Erythroblast (primary cell): ENCODE results near the gene TGM2.

ENCODE experiments used
- DNase-seq, 2 experiments: peaks; one replicate each; lab custom pipeline; 2025; lab: John Stamatoyannopoulos, UW
- GATA1 ChIP-seq: IDR thresholded peaks from 2 replicates; pipeline ENCODE4 v1.6.1; 2011; ENCODE audit warnings: low read depth, mild to moderate bottlenecking, control low read depth, low read length, moderate library complexity
- POLR2A ChIP-seq: IDR thresholded peaks from 2 replicates; pipeline ENCODE4 v1.6.1; 2011; ENCODE audit warnings: mild to moderate bottlenecking, low read length

TGM2 gene

GRCh38 chr20:38177201-38177600 is 12.1 kb upstream of the TGM2 start:
- no peak for DNase-seq
- TF ChIP-seq POLR2A = no peak
- TF ChIP-seq GATA1 = no peak

- TF ChIP-seq GATA1 = no peak
- no peak for DNase-seq
These were observed 10.5 kb upstream of the TGM2 start for GRCh38 chr20:38175304-38176180.

GRCh38 chr20:38173237-38174156 is 8.4 kb upstream of the TGM2 start:
- no peak for TF ChIP-seq GATA1
- TF ChIP-seq POLR2A = no peak
- peak in 1 of 2 experiments; percentile 12 for DNase-seq

DNA sequence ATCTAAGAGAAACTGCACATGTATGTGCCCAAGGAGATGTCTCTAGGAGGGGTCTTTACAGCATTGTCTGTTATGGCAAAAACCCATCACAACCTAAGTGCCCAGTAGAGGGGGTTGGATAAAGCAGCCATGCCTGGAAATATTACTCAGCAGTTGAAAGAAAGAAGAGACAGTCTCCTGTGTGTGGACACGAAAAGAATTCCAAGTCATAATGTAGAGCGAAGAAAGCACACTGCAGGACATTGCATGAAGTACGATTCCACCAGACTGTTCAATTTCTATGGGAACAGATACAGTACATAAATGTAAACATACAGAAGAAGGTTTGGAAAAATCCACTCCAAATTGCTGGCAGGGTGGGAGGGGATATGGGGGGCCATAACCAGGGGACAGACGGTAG is 7.3 kb upstream of the TGM2 start:
- TF ChIP-seq GATA1 (no peak), POLR2A (no peak)
- no peak for DNase-seq

DNA sequence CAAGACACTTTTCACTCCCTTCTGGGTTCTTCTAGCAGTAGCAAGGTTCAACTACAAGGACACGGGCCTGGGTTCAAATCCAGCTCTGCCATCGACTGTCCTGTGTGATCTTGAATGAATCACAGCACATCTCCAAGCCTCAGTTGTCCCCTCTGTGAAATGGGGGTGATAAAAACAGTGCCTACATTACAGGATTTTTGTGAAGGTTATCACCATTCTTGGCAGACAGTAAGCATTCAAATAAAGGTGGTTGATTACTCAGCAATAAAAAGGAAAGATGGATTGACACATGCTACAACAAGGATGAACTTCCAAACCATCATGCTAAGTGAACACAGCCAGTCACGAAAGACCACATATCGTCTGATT is 6.6 kb upstream of the TGM2 start:
- no peak for DNase-seq
- TF ChIP-seq POLR2A (no peak), GATA1 (no peak)

DNA sequence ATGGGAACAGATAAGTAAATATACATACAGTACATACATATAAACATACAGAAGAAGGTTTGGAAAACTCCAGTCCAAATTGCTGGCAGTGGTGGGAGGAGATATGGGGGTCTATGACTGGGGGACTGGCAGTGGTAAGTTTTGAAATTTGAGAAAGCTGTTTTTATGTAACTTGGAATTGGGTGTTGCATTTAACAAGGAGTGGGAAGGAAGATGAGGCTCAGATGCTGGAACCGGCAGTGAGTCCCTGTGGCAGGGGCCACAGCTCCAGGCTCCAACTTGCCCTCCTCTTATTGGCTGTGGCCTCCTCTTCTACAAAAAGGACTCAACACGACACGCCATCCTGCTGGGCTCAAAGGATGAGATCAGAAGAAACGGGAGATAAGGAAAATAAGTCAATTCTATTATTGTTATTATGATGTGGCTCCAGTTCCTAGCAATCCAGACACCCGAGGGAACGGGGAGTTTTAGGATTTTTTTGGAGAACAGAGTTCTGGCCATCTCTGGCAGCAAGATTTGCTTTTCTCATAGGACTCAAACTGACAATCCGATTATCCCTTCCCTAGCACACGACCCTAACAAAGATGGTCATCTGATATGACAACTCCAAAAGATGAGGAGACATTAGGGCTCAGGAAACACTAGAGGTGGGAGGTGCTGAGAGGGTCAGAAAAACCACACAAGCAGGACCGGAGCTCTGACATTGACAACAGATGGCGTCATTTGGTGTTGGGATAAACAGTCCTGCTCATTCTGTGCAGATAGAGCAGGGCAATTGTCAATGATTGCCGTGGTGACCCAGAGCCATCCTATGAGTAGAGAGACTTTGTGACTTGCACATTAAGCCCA is 6.0 kb upstream of the TGM2 start:
- TF ChIP-seq GATA1 = no peak
- TF ChIP-seq POLR2A = no peak
- no peak for DNase-seq

GRCh38 chr20:38170219-38170825 is 5.3 kb upstream of the TGM2 start:
- TF ChIP-seq POLR2A (no peak), GATA1 (no peak)
- DNase-seq = no peak

- DNase-seq = no peak
- TF ChIP-seq GATA1 (no peak), POLR2A (no peak)
These were observed 4.6 kb upstream of the TGM2 start for GRCh38 chr20:38169636-38170193.

DNA sequence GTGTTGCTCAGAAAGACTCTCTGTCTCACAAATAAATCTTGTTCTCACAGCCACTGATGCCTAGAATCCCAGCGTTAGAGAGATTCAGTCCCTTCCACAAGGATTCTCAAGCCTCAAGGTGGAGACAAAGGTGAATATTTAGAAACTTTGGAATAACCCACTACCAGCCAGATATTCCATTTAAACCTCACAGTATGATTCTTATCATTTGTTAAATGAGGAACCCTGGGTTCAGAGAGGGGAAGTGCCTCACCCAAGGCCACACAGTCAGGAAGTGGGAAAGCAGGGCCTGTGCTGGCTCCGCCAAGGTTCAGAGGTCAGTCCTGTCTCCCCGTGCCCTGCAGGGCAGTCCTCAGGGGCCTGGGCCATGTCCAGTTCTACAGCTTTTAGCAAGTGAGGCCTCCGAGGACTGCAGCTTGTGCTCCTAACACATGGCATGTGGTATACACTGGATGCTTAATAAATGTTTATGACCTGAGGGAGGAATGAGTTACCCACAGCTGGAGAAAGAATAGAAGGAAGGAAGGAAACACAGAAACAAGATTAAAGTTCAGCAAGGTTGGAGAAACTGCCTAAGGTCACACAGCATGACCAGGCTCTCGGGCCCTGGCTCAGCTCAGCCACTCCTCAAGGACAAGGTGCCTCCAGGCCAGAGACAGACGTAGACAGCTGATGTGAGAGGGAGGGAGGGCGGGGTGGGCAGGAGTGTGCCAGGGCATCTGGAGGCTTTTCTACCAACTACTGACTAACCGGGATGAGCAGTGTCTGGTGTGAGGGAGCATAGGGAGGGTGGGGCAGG is 3.9 kb upstream of the TGM2 start:
- no peak for DNase-seq
- TF ChIP-seq POLR2A (no peak), GATA1 (no peak)

GRCh38 chr20:38167851-38168760 is 3.0 kb upstream of the TGM2 start:
- no peak for TF ChIP-seq POLR2A
- TF ChIP-seq GATA1 = no peak
- DNase-seq = peak in 1 of 2 experiments; percentile 9

GRCh38 chr20:38167328-38167850 is 2.3 kb upstream of the TGM2 start:
- TF ChIP-seq GATA1 (no peak), POLR2A (no peak)
- DNase-seq = no peak

DNA sequence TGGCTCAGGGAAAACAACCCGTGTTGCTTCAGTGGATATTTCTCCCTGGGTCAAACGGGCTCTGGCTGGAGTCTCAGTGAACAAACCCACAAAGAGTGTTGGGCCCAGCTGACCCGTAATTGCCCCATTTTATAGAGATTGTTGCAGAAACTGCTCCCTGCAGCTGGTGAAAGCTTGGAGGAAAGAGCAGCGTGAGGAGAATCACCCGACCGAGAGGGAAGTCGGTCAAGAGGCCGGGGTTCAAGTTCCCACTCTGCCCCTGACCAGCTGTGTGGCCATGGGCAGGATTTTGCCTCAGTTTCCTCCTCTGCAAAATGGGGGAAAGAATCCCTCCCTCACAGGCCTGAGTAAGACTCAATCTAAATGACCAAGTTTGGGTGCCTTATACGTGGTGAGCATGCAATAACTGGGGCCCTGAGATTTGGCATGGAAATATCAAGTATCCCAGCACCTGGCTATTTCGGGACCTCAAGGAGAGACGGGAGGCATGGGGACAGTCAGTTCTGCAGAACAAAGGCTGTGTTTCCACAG is 1.7 kb upstream of the TGM2 start:
- TF ChIP-seq GATA1 (no peak), POLR2A (no peak)
- no peak for DNase-seq
